HEK293 (cell line): ENCODE measurements around the gene ZNF483.

Experiments
- KLF1 ChIP-seq: fragments of 450-650 bp; formaldehyde crosslinking; IDR thresholded peaks from 2 replicates; pipeline ENCODE4 v1.5.1; 2016; ENCODE audit warnings: missing biosample characterization, missing genetic modification characterization
- PBX3 ChIP-seq: sonication (generic); formaldehyde crosslinking; IDR thresholded peaks from 2 replicates; pipeline ENCODE4 v1.8.1; 2022; ENCODE audit warnings: mild to moderate bottlenecking, moderate library complexity, missing genetic modification reagents
- REPIN1 ChIP-seq: fragments of 450-650 bp; formaldehyde crosslinking; IDR thresholded peaks from 2 replicates; pipeline ENCODE4 v1.5.1; 2017; ENCODE audit warnings: missing biosample characterization, missing genetic modification characterization, low read depth
- SETDB1 ChIP-seq: IDR thresholded peaks from one replicate; pipeline ENCODE4 v1.6.1; 2017; ENCODE audit warnings: mild to moderate bottlenecking, low read length, moderate library complexity, mixed read lengths; ENCODE audit not compliant: insufficient read length
- ZNF266 ChIP-seq: fragments of 450-650 bp; formaldehyde crosslinking; IDR thresholded peaks from 2 replicates; pipeline ENCODE4 v1.5.1; 2016; ENCODE audit warnings: missing biosample characterization, missing genetic modification characterization, low read depth

- TF ChIP-seq KLF1 (tag by site-specific recombination) (no peak), ZNF266 (tag by site-specific recombination) (no peak), REPIN1 (tag by site-specific recombination) (no peak), PBX3 (CRISPR knock-in tag) (no peak), SETDB1 (no peak)
Measured at GRCh38 chr9:111533099-111533790, 8.3 kb downstream of the ZNF483 start.
